CD4-positive, alpha-beta T cell (primary cell): ENCODE measurements around the gene MTHFR. TPM values are rescaled to one million over a fixed set of nuclear protein-coding genes. Genes with fewer than 3 reads are reported as not detected.

ENCODE experiments used
- ATAC-seq: fragments of 200-7000 bp; cut with Tn5 transposase; one replicate; pipeline ENCODE4 v1.10.0; 2022; ENCODE audit warnings: mild to moderate bottlenecking; ENCODE audit not compliant: poor library complexity
- CTCF ChIA-PET: fragments of 350-600 bp; sonication (Branson Sonifier 250); formaldehyde crosslinking; loops from one replicate; lab custom pipeline; 2021; ENCODE audit warnings: antibody characterized with exemption, inconsistent platforms; lab: Charles Lee
- POLR2A ChIA-PET: fragments of 350-600 bp; sonication (Branson Sonifier 250); formaldehyde crosslinking; loops from one replicate; lab custom pipeline; 2021; ENCODE audit warnings: antibody characterized with exemption, inconsistent platforms; lab: Charles Lee
- DNase-seq, 14 experiments: peaks; one replicate each; pipeline ENCODE4 v3.0.0-alpha.2; 2013 to 2020; ENCODE audit warnings: mixed read lengths in 2 of 14
- H3K27ac ChIP-seq, 2 donors: one replicate each; pipeline versions ENCODE4 v1.5.1 to v1.7.0; 2013; ENCODE audit warnings: low read length in 2 of 2, low read depth in 1 of 2, mild to moderate bottlenecking in 1 of 2
- H3K27me3 ChIP-seq, 2 experiments: 1 replicate in 1 of 2; 2 replicates in 1 of 2; pipeline versions ENCODE4 v1.6.1 to v1.7.0; 2013; ENCODE audit warnings: low read length in 2 of 2, control low read depth in 1 of 2, mild to moderate bottlenecking in 1 of 2, moderate library complexity in 1 of 2; ENCODE audit not compliant: insufficient read depth in 2 of 2, control insufficient read depth in 1 of 2
- H3K36me3 ChIP-seq: one replicate; pipeline ENCODE4 v1.6.1; 2013; ENCODE audit warnings: low read length, control low read depth; ENCODE audit not compliant: insufficient read depth
- H3K4me1 ChIP-seq: one replicate; pipeline ENCODE4 v1.6.1; 2013; ENCODE audit warnings: low read length, control low read depth; ENCODE audit not compliant: insufficient read depth
- H3K4me3 ChIP-seq: one replicate; pipeline ENCODE4 v1.5.1; 2013; ENCODE audit warnings: mild to moderate bottlenecking, low read length, moderate library complexity
- H3K9me3 ChIP-seq, 2 experiments: 1 replicate in 1 of 2; 2 replicates in 1 of 2; pipeline versions ENCODE4 v1.6.1 to v1.7.0; 2013; ENCODE audit warnings: low read length in 2 of 2, mild to moderate bottlenecking in 2 of 2, control low read depth in 1 of 2, moderate library complexity in 1 of 2; ENCODE audit not compliant: control insufficient read depth in 1 of 2, insufficient read depth in 1 of 2
- H3K27ac Mint-ChIP-seq: one replicate; pipeline ENCODE4 v1.8.0; 2020; ENCODE audit warnings: mixed read lengths
- H3K27me3 Mint-ChIP-seq: one replicate; pipeline ENCODE4 v1.8.0; 2021; ENCODE audit warnings: mixed read lengths
- H3K36me3 Mint-ChIP-seq: one replicate; pipeline ENCODE4 v1.8.0; 2021; ENCODE audit warnings: low read depth, mixed read lengths
- H3K4me1 Mint-ChIP-seq: one replicate; pipeline ENCODE4 v1.8.0; 2021; ENCODE audit warnings: low read depth, mixed read lengths
- H3K4me3 Mint-ChIP-seq: one replicate; pipeline ENCODE4 v1.8.0; 2020; ENCODE audit warnings: mild to moderate bottlenecking, mixed read lengths
- H3K9me3 Mint-ChIP-seq: one replicate; pipeline ENCODE4 v1.8.0; 2020; ENCODE audit warnings: mixed read lengths
- intact Hi-C, 2 experiments: fragments of 100-400 bp; cut with DNase I in 1 of 2; cut with micrococcal nuclease in 1 of 2; formaldehyde crosslinking; loops; one replicate each; pipeline versions ENCODE4 v1.15.1 to v1.9.0; 2023 to 2025; cut with DNase I, micrococcal nuclease
- total RNA-seq, 174 experiments: library from RNA in 2 of 174; stranded (reverse) in 2 of 174; gene quantifications; one replicate each; pipeline ENCODE4 v1.2.3 and lab custom pipeline; 2021 to 2026
- TF ChIP-seq, protein P1 (sequence below): fragments of 200-600 bp; IDR thresholded peaks from one replicate; pipeline ENCODE4 v1.8.0; 2022; ENCODE audit warnings: antibody characterized with exemption, mild to moderate bottlenecking

The MTHFR gene
- total RNA-seq, 2 experiments from 2014 or later: 30.8 to 31.3 TPM

GRCh38 chr1:11771481-11772043, 34.2 kb downstream of the MTHFR start:
- Histone ChIP-seq H3K4me1 (no peaks in the 10 kb centered on the region), H3K9me3 (no peaks in the 10 kb centered on the region), H3K36me3 (no peaks in the 10 kb centered on the region), H3K27me3 (no peaks in the 10 kb centered on the region), H3K4me3 (no peak overlapping the region), H3K27ac (no peak overlapping the region)
- no peaks in the 10 kb centered on the region for H3K36me3 Mint-ChIP-seq
- no peak overlapping the region for H3K4me3 Mint-ChIP-seq
- intact Hi-C loops: no loop called here
- ATAC-seq (no peak), DNase-seq (no peak)
- H3K9me3 Mint-ChIP-seq: no peaks in the 10 kb centered on the region
- no peaks in the 10 kb centered on the region for H3K4me1 Mint-ChIP-seq
- ChIA-PET POLR2A (no interaction called here), CTCF (no interaction called here)
- H3K27ac Mint-ChIP-seq: no peak overlapping the region
- H3K27me3 Mint-ChIP-seq: no peaks in the 10 kb centered on the region
- TF ChIP-seq, protein P1, sequence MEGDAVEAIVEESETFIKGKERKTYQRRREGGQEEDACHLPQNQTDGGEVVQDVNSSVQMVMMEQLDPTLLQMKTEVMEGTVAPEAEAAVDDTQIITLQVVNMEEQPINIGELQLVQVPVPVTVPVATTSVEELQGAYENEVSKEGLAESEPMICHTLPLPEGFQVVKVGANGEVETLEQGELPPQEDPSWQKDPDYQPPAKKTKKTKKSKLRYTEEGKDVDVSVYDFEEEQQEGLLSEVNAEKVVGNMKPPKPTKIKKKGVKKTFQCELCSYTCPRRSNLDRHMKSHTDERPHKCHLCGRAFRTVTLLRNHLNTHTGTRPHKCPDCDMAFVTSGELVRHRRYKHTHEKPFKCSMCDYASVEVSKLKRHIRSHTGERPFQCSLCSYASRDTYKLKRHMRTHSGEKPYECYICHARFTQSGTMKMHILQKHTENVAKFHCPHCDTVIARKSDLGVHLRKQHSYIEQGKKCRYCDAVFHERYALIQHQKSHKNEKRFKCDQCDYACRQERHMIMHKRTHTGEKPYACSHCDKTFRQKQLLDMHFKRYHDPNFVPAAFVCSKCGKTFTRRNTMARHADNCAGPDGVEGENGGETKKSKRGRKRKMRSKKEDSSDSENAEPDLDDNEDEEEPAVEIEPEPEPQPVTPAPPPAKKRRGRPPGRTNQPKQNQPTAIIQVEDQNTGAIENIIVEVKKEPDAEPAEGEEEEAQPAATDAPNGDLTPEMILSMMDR: no peak

DNA sequence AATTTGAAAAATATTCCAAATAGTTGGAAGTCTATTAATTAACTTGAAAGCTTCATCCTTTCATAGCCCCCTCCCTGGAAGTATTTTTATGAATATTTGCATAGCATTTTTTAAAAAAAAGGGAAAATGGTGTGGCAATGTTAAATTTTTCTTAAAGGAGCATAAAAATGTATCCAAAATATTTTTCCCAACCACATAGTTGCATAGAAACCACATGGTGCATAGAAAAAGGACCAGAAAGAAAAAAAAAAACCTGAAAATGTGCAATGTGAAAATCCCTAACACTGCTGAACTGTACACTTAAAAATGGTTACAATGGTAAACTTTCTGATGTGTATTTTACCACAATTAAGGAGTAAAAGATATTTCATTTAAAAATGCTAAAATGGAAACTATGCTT, 35.8 kb downstream of the MTHFR start:
- H3K4me1 Mint-ChIP-seq: no peaks in the 10 kb centered on the region
- no peaks in the 10 kb centered on the region for H3K27me3 Mint-ChIP-seq
- Histone ChIP-seq H3K4me1 (no peaks in the 10 kb centered on the region), H3K9me3 (no peaks in the 10 kb centered on the region), H3K27ac (no peak overlapping the region), H3K36me3 (no peaks in the 10 kb centered on the region), H3K4me3 (no peak overlapping the region), H3K27me3 (no peaks in the 10 kb centered on the region)
- H3K9me3 Mint-ChIP-seq: no peaks in the 10 kb centered on the region
- H3K27ac Mint-ChIP-seq: no peak overlapping the region
- no peak for ATAC-seq
- TF ChIP-seq, protein P1: no peak
- ChIA-PET CTCF (no interaction called here), POLR2A (no interaction called here)
- intact Hi-C loops: no loop called here
- DNase-seq: no peak
- H3K36me3 Mint-ChIP-seq: no peaks in the 10 kb centered on the region
- H3K4me3 Mint-ChIP-seq: no peak overlapping the region

DNA sequence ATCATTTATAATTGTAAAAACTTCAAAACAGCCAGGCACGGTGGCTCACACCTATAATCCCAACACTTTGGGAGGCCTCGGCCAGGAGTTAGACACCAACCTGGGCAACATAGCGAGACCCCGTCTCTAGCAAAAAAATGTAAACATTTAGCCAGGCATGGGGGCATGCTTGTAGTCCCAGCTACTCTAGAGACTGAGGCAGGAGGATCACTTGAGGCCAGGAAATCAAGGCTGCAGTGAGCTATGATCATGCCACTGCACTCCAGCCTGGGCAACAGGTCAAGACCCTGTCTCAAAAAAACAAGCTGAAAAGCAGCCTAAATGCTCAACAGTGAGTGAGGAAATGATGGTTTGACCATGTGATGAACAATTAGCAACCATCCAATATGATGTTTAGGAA, 36.5 kb downstream of the MTHFR start:
- no peaks in the 10 kb centered on the region for H3K27me3 Mint-ChIP-seq
- no peaks in the 10 kb centered on the region for H3K4me1 Mint-ChIP-seq
- H3K4me3 Mint-ChIP-seq: no peak overlapping the region
- no peaks in the 10 kb centered on the region for H3K4me1 ChIP-seq
- H3K9me3 ChIP-seq: no peaks in the 10 kb centered on the region
- no peaks in the 10 kb centered on the region for H3K36me3 Mint-ChIP-seq
- intact Hi-C loops: no loop called here
- ATAC-seq (no peak), DNase-seq (no peak)
- TF ChIP-seq, protein P1: no peak
- no peak overlapping the region for H3K27ac ChIP-seq
- H3K27ac Mint-ChIP-seq: no peak overlapping the region
- ChIA-PET POLR2A (no interaction called here), CTCF (no interaction called here)
- H3K4me3 ChIP-seq: no peak overlapping the region
- H3K36me3 ChIP-seq: no peaks in the 10 kb centered on the region
- H3K27me3 ChIP-seq: no peaks in the 10 kb centered on the region
- no peaks in the 10 kb centered on the region for H3K9me3 Mint-ChIP-seq
